ENCODE results near the gene DKC1.

DNA sequence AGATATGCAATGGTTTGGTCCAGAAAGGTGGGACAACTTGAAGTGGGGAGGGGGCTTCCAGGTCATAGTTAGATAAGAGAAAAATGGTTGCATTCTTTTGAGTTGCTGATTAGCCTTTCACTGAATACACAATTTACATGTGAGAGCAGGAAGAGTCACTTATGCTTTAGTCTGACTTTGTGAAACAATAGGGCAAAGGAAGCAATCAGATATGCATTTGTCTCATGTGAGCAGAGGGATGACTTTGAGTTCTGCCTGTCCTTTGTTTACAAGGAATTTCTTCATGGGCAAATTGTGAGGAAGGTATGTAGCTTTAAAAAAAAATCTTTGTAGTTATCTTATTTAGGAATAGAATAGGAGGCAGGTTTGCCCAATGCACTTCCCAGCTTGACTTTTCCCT is 58.9 kb downstream of the DKC1 start:
- TF ChIP-seq, protein P1, sequence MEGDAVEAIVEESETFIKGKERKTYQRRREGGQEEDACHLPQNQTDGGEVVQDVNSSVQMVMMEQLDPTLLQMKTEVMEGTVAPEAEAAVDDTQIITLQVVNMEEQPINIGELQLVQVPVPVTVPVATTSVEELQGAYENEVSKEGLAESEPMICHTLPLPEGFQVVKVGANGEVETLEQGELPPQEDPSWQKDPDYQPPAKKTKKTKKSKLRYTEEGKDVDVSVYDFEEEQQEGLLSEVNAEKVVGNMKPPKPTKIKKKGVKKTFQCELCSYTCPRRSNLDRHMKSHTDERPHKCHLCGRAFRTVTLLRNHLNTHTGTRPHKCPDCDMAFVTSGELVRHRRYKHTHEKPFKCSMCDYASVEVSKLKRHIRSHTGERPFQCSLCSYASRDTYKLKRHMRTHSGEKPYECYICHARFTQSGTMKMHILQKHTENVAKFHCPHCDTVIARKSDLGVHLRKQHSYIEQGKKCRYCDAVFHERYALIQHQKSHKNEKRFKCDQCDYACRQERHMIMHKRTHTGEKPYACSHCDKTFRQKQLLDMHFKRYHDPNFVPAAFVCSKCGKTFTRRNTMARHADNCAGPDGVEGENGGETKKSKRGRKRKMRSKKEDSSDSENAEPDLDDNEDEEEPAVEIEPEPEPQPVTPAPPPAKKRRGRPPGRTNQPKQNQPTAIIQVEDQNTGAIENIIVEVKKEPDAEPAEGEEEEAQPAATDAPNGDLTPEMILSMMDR (IDR thresholded peaks at IDR 0.05; ENCODE audit: low read depth, low read length): no peak
- TF ChIP-seq EZH2phosphoT487 (IDR thresholded peaks at IDR 0.05; ENCODE audit: low read depth): no peak

All from OCI-LY3 (cell line).